T-helper 1 cell treated with Interleukin-12 subunit alpha and Interleukin-12 subunit beta and Interleukin-4 antibody, amounts not matched to agents 30 ng/mL and 1 ng/mL, for 36 hours (primary cell): ENCODE data around the gene UBASH3B. TPM values are rescaled to one million over a fixed set of nuclear protein-coding genes. Genes with fewer than 3 reads are reported as not detected.

Experiments used
- intact Hi-C: fragments of 100-400 bp; cut with micrococcal nuclease; formaldehyde crosslinking; loops from one replicate; pipeline ENCODE4 v1.15.1; 2024
- total RNA-seq: library from RNA; stranded (reverse); gene quantifications from 2 replicates; pipeline ENCODE4 v1.2.3, GENCODE V29; 2022

UBASH3B gene
- total RNA-seq, 1 donor from 2014 or later, result 10.2 TPM

- intact Hi-C loops, result no loop called here
These were observed 48.2 kb downstream of the UBASH3B start for GRCh38 chr11:122703541-122704272.

GRCh38 chr11:122705396-122705795, 49.9 kb downstream of the UBASH3B start:
- intact Hi-C loops, result no loop called here

- intact Hi-C loops, result no loop called here
These were observed 51.0 kb downstream of the UBASH3B start for GRCh38 chr11:122706291-122707088.

GRCh38 chr11:122707111-122707510, 51.6 kb downstream of the UBASH3B start:
- intact Hi-C loops, result no loop called here

GRCh38 chr11:122707901-122708300, 52.4 kb downstream of the UBASH3B start:
- intact Hi-C loops, result no loop called here

- intact Hi-C loops, result no loop called here
These were observed 53.7 kb downstream of the UBASH3B start for GRCh38 chr11:122709039-122709760.

- intact Hi-C loops, result no loop called here
These were observed 55.8 kb downstream of the UBASH3B start for GRCh38 chr11:122711362-122711761.

GRCh38 chr11:122711831-122712381, 56.4 kb downstream of the UBASH3B start:
- intact Hi-C loops, result no loop called here

GRCh38 chr11:122714004-122714403, 58.5 kb downstream of the UBASH3B start:
- intact Hi-C loops, result no loop called here

GRCh38 chr11:122714484-122714883, 59.0 kb downstream of the UBASH3B start:
- intact Hi-C loops, result no loop called here

GRCh38 chr11:122715548-122716440, 60.3 kb downstream of the UBASH3B start:
- intact Hi-C loops, result no loop called here

GRCh38 chr11:122717264-122717867, 61.8 kb downstream of the UBASH3B start:
- intact Hi-C loops, result no loop called here

- intact Hi-C loops, result no loop called here
These were observed 64.8 kb downstream of the UBASH3B start for GRCh38 chr11:122720107-122720881.

- intact Hi-C loops, result no loop called here
These were observed 65.9 kb downstream of the UBASH3B start for GRCh38 chr11:122721201-122721963.

GRCh38 chr11:122721964-122722266, 66.4 kb downstream of the UBASH3B start:
- intact Hi-C loops, result no loop called here

- intact Hi-C loops, result no loop called here
These were observed 67.6 kb downstream of the UBASH3B start for GRCh38 chr11:122723106-122723505.

- intact Hi-C loops, result no loop called here
These were observed 68.1 kb downstream of the UBASH3B start for GRCh38 chr11:122723576-122723975.

- intact Hi-C loops, result no loop called here
These were observed 69.0 kb downstream of the UBASH3B start for GRCh38 chr11:122724520-122724919.

GRCh38 chr11:122726028-122726427, 70.5 kb downstream of the UBASH3B start:
- intact Hi-C loops, result loop anchor here (2.0 kb wide), 2 partner anchors 29 to 69 kb away; no protein-coding TSS in a partner anchor
